Bronchial epithelial cell (primary cell): ENCODE data around the gene ZNF460. TPM values are rescaled to one million over a fixed set of nuclear protein-coding genes. Genes with fewer than 3 reads are reported as not detected.

Experiments used
- DNase-seq: peaks from one replicate; pipeline ENCODE4 v3.0.0-alpha.2; 2010; ENCODE audit warnings: low read depth
- FAIRE-seq: peaks from 2 replicates; lab custom pipeline; 2011; peaks lifted over from hg19 to GRCh38; lab: Jason Lieb, UNC
- H3K27me3 ChIP-seq: 2 replicates; pipeline ENCODE4 v1.5.1; 2011; ENCODE audit warnings: low read length; ENCODE audit not compliant: control insufficient read depth, insufficient read depth
- H3K36me3 ChIP-seq: 2 replicates; pipeline ENCODE4 v1.5.1; 2011; ENCODE audit warnings: low read length; ENCODE audit not compliant: control insufficient read depth, insufficient read depth
- H3K4me3 ChIP-seq: 2 replicates; pipeline ENCODE4 v1.5.1; 2011; ENCODE audit warnings: mild to moderate bottlenecking, low read depth, low read length, control low read depth
- total RNA-seq: library from RNA; depleted of rRNA; stranded (reverse); fragments of >200 nt; gene quantifications from 2 replicates; pipeline ENCODE4 v1.2.1, GENCODE V29; 2014
- TF ChIP-seq, protein P1 (sequence below): IDR thresholded peaks from 2 replicates; pipeline ENCODE4 v1.5.1; 2011; ENCODE audit warnings: mild to moderate bottlenecking, moderate library complexity, low read length, control low read depth, inconsistent platforms; ENCODE audit not compliant: insufficient read depth, severe bottlenecking

The ZNF460 gene
- total RNA-seq, 1 donor from 2014 or later = 126 TPM

DNA sequence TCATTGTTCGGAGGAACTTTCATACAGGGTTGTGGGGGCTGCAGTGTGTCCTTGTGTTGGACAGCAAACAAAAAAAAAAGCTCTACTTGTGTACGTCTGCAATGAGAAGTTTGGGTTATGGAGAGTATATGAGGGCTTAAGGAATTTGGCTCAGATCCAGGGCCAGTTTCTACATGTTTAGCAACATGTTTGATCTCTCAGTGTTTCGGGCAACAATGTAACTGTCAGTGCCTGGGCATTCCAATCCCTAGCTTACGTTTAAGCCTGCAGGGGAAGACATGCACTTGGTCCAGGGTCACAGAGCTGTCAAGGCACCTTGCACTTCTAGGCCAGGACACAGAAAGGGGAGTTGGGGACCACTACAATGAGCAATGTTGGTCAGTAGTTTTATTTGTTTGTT lies 53.9 kb downstream of the ZNF460 start:
- H3K27me3 ChIP-seq = no peaks in the 10 kb centered on the region
- TF ChIP-seq, protein P1, sequence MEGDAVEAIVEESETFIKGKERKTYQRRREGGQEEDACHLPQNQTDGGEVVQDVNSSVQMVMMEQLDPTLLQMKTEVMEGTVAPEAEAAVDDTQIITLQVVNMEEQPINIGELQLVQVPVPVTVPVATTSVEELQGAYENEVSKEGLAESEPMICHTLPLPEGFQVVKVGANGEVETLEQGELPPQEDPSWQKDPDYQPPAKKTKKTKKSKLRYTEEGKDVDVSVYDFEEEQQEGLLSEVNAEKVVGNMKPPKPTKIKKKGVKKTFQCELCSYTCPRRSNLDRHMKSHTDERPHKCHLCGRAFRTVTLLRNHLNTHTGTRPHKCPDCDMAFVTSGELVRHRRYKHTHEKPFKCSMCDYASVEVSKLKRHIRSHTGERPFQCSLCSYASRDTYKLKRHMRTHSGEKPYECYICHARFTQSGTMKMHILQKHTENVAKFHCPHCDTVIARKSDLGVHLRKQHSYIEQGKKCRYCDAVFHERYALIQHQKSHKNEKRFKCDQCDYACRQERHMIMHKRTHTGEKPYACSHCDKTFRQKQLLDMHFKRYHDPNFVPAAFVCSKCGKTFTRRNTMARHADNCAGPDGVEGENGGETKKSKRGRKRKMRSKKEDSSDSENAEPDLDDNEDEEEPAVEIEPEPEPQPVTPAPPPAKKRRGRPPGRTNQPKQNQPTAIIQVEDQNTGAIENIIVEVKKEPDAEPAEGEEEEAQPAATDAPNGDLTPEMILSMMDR = no peak
- H3K4me3 ChIP-seq = no peak overlapping the region
- no peaks in the 10 kb centered on the region for H3K36me3 ChIP-seq
- DNase-seq = peak; percentile 97
- FAIRE-seq = peak; percentile 68

DNA sequence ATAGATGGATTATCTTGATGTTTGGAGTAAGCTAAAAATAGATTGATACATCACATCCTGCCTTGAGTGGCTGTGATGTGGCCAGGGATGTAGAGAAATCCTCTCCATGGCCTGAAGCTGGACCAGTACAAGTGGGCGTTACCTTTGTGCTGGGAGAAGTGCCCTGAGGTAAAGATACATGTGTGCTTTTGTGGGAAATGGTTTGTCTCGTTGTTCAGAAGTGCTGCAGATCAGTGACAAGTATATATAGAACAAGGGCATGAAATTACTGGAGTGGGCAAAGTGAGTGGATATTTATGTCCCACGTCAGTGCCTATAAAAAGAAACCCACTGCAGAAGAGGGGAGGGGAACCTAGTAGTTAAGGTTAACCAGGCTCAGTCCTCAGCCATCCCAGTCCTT lies 58.6 kb downstream of the ZNF460 start:
- DNase-seq (no peak), FAIRE-seq (no peak)
- Histone ChIP-seq H3K36me3 (no peaks in the 10 kb centered on the region), H3K27me3 (no peaks in the 10 kb centered on the region), H3K4me3 (no peak overlapping the region)
- TF ChIP-seq, protein P1 = no peak

DNA sequence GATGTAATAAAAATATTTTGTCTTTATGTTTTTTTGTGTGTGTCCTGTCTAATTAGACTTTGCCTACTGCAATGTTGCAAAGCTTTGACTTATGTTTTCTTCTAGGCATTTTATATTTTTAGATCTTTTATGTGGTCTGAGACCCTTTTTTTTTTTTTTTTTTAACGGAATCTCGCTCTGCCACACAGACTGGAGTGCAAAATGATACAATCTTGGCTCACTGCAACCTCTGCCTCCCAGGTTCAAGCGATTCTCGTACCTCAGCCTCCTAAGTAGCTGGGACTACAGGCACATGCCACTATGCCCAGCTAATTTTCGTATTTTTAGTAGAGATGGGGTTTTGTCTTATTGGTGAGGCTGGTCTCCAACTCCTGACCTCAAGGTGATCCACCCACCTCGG lies 62.3 kb downstream of the ZNF460 start:
- Histone ChIP-seq H3K4me3 (no peak overlapping the region), H3K27me3 (no peaks in the 10 kb centered on the region), H3K36me3 (no peaks in the 10 kb centered on the region)
- FAIRE-seq (no peak), DNase-seq (no peak)
- TF ChIP-seq, protein P1 = no peak

Other genes starting within 250 kb of the ZNF460 start
- gene USP29, start 160.5 kb upstream of the ZNF460 start, total RNA-seq = not detected in 2 replicates
- not detected in 2 replicates for gene ZIM3, start 135.3 kb upstream of the ZNF460 start, total RNA-seq
- not detected in 2 replicates for gene DUXA, start 113.0 kb upstream of the ZNF460 start, total RNA-seq
- 43.1 and 46.1 TPM in 2 replicates for gene ZNF264, start 89.0 kb upstream of the ZNF460 start, total RNA-seq
- 1.3 and 1.6 TPM in 2 replicates for gene AURKC, start 49.5 kb upstream of the ZNF460 start, total RNA-seq
- gene ZNF805, start 39.9 kb upstream of the ZNF460 start, total RNA-seq = 21.9 and 27.9 TPM in 2 replicates
- 13.2 and 14.7 TPM in 2 replicates for gene ZNF543, start 40.0 kb downstream of the ZNF460 start, total RNA-seq
- gene ZNF304, start 70.8 kb downstream of the ZNF460 start, total RNA-seq = 12.7 and 13.7 TPM in 2 replicates
- gene TRAPPC2B, start 83.1 kb downstream of the ZNF460 start, total RNA-seq = 13.7 and 16.5 TPM in 2 replicates
- gene ZNF547, start 83.1 kb downstream of the ZNF460 start, total RNA-seq = 3.6 and 3.9 TPM in 2 replicates
- gene ZNF548, start 109.4 kb downstream of the ZNF460 start, total RNA-seq = 30.1 and 31.9 TPM in 2 replicates
- 9.0 and 11.3 TPM in 2 replicates for gene ZNF17, start 130.7 kb downstream of the ZNF460 start, total RNA-seq
- 18.4 and 23.2 TPM in 2 replicates for gene ZNF749, start 154.8 kb downstream of the ZNF460 start, total RNA-seq
- 0.53 and 1.2 TPM in 2 replicates for gene VN1R1, start 176.7 kb downstream of the ZNF460 start, total RNA-seq
- gene ZNF772, start 197.1 kb downstream of the ZNF460 start, total RNA-seq = 11.8 and 24.3 TPM in 2 replicates
- 17.6 and 33.8 TPM in 2 replicates for gene ZNF419, start 207.3 kb downstream of the ZNF460 start, total RNA-seq
- gene ZNF773, start 219.5 kb downstream of the ZNF460 start, total RNA-seq = 20.5 and 31.7 TPM in 2 replicates
- gene ZNF549, start 246.9 kb downstream of the ZNF460 start, total RNA-seq = 6.9 and 7.6 TPM in 2 replicates